ENCODE measurements around the gene TGM5.
"Not testable (repeated sequence)": the region's sequence is repeated elsewhere in the genome, so short reads cannot be mapped to it uniquely, and the experiment has no call there.

The TGM5 gene

GRCh38 chr15:43246261-43246774, 20.4 kb downstream of the TGM5 start:
- no peak for DNase-seq (ENCODE audit: low read depth)

DNA sequence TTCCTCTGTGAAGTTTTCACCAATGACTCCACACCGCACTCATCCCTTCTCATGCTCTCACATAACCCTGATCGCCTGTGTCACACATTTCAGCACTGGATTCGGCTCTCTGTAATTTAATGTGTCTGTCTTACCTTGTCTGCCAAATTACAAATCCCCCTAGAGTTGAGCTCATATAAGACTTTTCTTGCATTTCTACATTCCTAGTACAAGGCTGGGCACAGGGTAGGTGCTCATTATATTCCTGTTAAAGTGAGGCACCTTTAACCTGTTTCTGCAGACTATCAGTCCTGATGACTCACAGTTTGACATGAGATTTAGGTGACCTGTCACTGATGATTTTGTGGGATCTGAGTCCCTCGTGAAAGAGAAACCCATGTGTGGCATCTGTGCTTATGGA, 22.6 kb downstream of the TGM5 start:
- DNase-seq (ENCODE audit: low read depth): no peak

DNA sequence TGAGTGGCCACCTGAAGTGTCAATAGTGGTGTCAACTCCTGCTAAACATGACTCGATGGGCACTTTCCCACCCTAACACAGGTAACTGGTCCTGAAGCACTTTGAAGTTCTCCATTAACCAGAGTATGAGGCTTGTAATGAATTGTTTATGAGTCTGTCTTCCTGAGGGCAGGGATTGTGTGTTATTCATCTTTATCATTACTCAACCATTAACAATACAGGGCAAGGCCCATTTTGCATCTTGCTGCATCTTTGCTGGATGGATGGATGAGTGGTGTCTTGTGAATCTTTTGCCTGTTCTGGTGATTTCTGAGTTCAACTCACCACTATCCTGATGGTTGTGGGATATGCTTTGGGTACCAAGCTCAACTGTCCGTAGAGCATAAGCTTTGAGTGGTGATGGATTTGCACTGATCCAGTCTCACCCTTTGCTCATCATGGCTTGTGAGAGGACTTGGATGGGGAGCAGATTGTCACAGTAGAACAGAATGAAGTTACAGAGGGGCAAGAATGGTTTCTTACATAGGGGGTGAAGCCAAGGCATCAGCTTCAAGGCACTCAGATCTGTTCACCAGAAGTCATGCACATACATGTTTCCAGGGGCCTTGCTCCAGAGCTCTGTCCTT, 23.6 kb downstream of the TGM5 start:
- no peak for DNase-seq (ENCODE audit: low read depth)

- no peak for DNase-seq (ENCODE audit: low read depth)
These were observed 24.1 kb downstream of the TGM5 start for GRCh38 chr15:43242616-43243015.

- no peak for DNase-seq (ENCODE audit: low read depth)
These were observed 25.6 kb downstream of the TGM5 start for GRCh38 chr15:43241100-43241499.

GRCh38 chr15:43239732-43240491, 26.8 kb downstream of the TGM5 start:
- no peak for DNase-seq (ENCODE audit: low read depth)

GRCh38 chr15:43238671-43239131, 28.0 kb downstream of the TGM5 start:
- no peak for DNase-seq (ENCODE audit: low read depth)

DNA sequence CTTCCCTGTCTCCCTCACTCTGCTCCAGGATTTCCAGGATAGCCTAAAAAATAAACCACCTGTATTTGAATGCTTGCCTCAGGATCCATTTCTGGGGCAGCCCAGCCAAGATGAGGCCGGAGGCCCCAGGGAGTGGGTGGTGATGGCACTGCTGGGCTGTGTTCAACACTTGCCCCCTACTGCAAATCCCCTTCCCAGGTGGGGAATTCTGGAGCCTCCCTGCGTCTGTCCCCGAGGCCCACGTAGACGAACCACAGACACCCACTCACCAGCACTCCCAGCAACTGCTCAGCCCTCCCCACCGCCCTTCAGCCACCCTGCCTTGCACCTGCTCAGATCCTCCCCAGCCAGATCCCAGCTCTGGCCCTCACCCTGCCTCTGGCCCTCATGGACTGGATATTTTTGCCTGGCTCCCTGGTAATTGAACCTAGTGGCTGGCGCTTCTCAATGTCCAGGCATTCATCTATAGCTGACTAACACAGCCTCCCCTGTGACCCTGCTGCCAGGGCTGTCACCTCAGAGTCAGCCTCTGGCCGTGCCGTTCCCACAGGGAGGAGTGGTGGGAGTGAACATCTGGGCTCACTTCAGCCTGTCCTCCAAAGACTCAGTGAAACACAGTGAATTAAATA, 28.8 kb downstream of the TGM5 start:
- DNase-seq (ENCODE audit: low read depth): no peak

DNA sequence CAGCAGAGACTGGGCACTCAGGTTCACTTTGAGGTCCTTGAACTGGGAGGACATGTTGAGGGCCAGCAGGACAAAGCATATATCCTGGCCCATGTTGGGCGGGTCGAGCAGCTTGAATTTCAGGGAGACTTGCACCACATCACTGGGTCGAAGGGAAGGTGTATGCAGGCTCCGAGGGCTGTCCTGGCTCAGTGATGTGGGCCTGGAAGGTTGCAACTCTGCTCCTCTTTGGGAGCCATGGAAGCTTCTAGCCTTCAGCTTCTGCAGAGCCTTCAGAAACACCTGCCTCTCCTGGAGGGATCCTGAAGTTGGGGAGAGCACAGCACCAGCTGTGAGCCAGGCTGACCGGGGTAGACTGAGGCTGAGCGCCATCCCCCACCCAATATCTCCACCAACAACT, 31.2 kb downstream of the TGM5 start:
- DNase-seq (ENCODE audit: low read depth): no peak

- no peak for DNase-seq (ENCODE audit: low read depth)
These were observed 34.3 kb downstream of the TGM5 start for GRCh38 chr15:43232289-43232874.

GRCh38 chr15:43230640-43231115, 36.0 kb downstream of the TGM5 start:
- DNase-seq (ENCODE audit: low read depth): no peak

DNA sequence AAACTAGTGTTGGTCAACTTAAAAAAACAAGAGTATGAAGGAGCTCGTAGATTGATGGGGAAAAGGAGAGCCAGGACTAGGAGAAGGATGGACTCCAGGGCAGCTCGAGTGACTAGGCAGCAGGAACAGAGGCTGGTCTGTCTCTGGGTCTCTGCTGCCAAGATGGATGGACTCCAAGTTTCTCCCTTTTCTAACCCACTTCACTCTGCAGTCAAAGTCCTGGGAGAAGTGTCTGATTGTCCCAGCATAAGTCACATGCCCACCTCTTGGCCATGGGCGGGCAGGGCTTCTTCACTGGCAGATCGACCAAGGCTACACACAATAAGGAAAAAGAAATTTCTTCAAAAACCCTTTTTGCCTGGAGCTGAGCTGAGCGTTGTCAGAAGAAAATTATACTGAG, 36.8 kb downstream of the TGM5 start:
- no peak for DNase-seq (ENCODE audit: low read depth)

- DNase-seq (ENCODE audit: low read depth): no peak
These were observed 40.1 kb downstream of the TGM5 start for GRCh38 chr15:43226436-43227305.

GRCh38 chr15:43225950-43226255, 40.8 kb downstream of the TGM5 start:
- not testable (repeated sequence) for DNase-seq (ENCODE audit: low read depth)

- DNase-seq (ENCODE audit: low read depth): peak; percentile 20
These were observed 41.4 kb downstream of the TGM5 start for GRCh38 chr15:43225201-43225949.

GRCh38 chr15:43221422-43221821, 45.3 kb downstream of the TGM5 start:
- DNase-seq (ENCODE audit: low read depth): no peak

- DNase-seq (ENCODE audit: low read depth): no peak
These were observed 45.7 kb downstream of the TGM5 start, which contains the start of gene EPB42 for GRCh38 chr15:43220991-43221403. TSS of gene EPB42 (minus strand) at chr15:43221018. CDS start at chr15:43220825, 193 bp downstream.

DNA sequence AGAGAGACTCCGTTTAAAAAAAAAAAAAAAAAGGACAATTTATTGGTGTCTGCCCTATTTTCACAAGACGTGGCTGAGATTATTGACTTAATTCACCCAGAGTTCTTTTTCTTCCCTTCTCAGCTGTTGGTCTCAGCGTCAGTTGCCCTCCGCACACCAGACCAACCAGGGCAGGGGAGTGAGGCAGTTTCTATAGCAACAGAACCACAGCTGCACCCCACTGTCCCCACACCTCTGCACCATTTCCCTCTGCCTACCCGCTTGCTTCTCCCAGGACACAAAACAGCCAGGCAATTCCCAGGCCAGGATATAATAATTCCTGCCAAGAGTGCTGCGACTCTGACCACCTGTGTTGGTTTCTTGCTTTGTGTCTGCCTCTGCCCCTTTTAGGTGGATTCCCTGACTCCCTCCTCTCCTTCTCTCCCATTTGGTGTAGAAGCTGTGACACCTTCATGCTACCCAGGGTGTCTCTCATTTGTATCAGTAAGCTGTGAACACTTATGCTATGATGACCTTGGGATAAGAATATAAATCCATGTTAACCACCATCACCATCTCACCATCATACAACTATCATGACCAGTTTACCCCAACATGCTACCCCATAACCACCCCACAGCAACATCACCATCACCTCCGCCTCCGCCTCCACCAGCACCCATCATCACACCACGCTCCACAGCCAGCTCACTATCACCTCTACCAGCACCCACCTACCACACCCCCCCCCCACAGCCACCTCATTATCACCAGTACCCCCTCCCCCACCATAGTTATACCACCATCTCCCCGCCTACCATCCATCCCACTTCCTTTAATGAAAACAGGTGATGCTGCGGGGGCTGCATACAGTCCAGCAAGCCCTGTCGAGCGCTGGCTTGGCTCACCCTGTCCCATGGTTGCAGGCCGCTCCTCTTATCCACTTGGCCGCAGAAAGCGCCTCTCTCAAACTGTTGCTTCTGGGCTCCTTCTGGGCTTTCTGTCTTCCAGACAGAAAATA, 46.5 kb downstream of the TGM5 start:
- DNase-seq (ENCODE audit: low read depth): no peak

DNA sequence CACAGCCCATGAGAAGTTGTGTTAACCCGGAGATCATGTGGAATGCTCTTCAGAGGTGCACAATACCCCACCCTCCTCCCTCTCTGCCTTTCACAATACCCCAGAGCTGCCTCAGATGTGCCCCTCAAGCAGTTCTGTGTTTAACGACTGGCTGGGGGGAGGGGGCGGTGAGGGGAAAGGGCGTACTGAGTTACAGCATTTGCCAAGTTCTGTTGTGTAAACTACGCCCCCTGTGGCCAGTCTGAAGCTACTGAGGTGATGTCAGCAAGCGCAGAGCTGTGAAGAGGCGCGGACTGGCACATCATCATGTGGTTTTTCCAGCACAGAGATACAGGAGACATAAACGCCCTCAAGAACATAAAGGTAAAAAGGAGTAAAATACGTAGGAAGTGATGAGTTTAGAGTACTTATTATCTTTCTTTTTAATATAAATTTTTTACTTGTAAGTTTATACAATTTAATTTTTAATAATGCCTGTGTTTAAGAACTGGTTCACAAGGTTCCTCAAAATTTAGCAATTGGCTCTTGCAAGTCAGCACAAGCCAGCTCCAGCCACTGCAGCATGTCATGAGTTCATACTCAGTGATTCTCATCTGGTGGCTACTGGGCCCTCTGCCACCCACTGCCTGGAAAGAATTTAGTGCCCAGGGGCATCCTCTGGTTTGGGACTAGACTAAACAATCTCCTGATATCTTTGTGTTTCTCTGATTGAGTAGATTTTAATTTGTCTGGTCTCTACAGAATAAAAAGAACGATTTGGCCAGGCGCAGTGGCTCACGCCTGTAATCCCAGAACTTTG, 47.6 kb downstream of the TGM5 start:
- DNase-seq (ENCODE audit: low read depth): no peak

Data from HS-5 (cell line).